Pancreas (tissue), 10 donors: Measurements from ENCODE around the gene PLA2G4B. TPM values are rescaled to one million over a fixed set of nuclear protein-coding genes. Genes with fewer than 3 reads are reported as not detected.

Experiments
- ATAC-seq, 4 donors: fragments of 200-7000 bp; cut with Tn5 transposase; one replicate each; pipeline versions ENCODE4 v1.8.0 to v1.9.1; 2020; ENCODE audit warnings: mild to moderate bottlenecking in 4 of 4, moderate library complexity in 4 of 4
- DNase-seq, 6 donors: peaks; one replicate each; pipeline ENCODE4 v3.0.0-alpha.2; 2020
- FAIRE-seq: peaks from 2 replicates; lab custom pipeline; 2012; peaks lifted over from hg19 to GRCh38; lab: Jason Lieb, UNC
- H3K27ac ChIP-seq, 4 donors: fragments of 200-600 bp; sonication (generic); 1 replicate in 3 of 4; 2 replicates in 1 of 4; pipeline versions ENCODE4 v1.5.0 to v1.8.0; 2020
- H3K27me3 ChIP-seq, 4 donors: fragments of 200-600 bp; one replicate each; pipeline ENCODE4 v1.8.0; 2021
- H3K36me3 ChIP-seq, 3 donors: fragments of 200-600 bp; sonication (generic) in 1 of 3; one replicate each; pipeline versions ENCODE4 v1.5.0 to v1.8.0; 2020 to 2021
- H3K4me1 ChIP-seq, 3 donors: fragments of 200-600 bp; one replicate each; pipeline ENCODE4 v1.8.0; 2021
- H3K4me3 ChIP-seq, 4 donors: fragments of 200-600 bp; sonication (generic) in 2 of 4; one replicate each; pipeline versions ENCODE4 v1.5.0 to v1.8.0; 2020 to 2021
- H3K9me3 ChIP-seq, 4 donors: fragments of 200-600 bp; one replicate each; pipeline ENCODE4 v1.8.0; 2021
- WGBS, 2 donors: extraction: QIAGEN DNeasy Blood & Tissue Kit; methylation state at CpG; one replicate each; pipeline ENCODE4 v1.1.7; 2013; 5-methylcytosine and 5-hydroxymethylcytosine counted together
- intact Hi-C, 3 donors: fragments of 100-400 bp; cut with DNase I; formaldehyde crosslinking; loops; one replicate each; pipeline versions ENCODE4 v1.11.1 to v1.14.2; 2022
- polyA plus RNA-seq, 2 donors: library from polyadenylated mRNA; stranded (reverse); fragments of 200-250 nt; gene quantifications; one replicate each; pipeline ENCODE4 v1.2.3, GENCODE V29; 2013
- total RNA-seq, 6 donors: library from RNA; stranded (reverse); fragmentation: NEBNext Ultra II Directional in 4 of 6; extraction: Animal tissue kit (Norgen Biotek cat#: 25700) in 4 of 6; gene quantifications; one replicate each; pipeline versions ENCODE4 v1.2.1 to v1.2.4, GENCODE V29; 2021 to 2023
- TF ChIP-seq, protein P1 (sequence below), 4 donors: fragments of 200-600 bp; sonication (generic) in 3 of 4; IDR thresholded peaks; one replicate each; pipeline versions ENCODE4 v1.5.0 to v1.8.0; 2021; ENCODE audit warnings: antibody characterized with exemption in 4 of 4
- donor health status: healthy with polysubstance abuse.
- donor health status: DM: no; HTN: no; CAD: no; lungs with moderate emphysema.
- donor health status: DM: no; HTN: no; CAD: no.
- donor health status: control.
- donor health status: control.
- donor health status: Bipolar disorder and iron deficiency.
- donor health status: DM: yes; HTN: yes; CAD: no.
- donor health status: DM: no; HTN: no; CAD: no.
- donor health status: DM: no; HTN: no; CAD: no.
- donor health status: DM: yes; HTN: yes; CAD: no.

Gene PLA2G4B
- total and polyA plus RNA-seq, 8 donors, result 3.5 to 56.8 (median 6.4) TPM

DNA sequence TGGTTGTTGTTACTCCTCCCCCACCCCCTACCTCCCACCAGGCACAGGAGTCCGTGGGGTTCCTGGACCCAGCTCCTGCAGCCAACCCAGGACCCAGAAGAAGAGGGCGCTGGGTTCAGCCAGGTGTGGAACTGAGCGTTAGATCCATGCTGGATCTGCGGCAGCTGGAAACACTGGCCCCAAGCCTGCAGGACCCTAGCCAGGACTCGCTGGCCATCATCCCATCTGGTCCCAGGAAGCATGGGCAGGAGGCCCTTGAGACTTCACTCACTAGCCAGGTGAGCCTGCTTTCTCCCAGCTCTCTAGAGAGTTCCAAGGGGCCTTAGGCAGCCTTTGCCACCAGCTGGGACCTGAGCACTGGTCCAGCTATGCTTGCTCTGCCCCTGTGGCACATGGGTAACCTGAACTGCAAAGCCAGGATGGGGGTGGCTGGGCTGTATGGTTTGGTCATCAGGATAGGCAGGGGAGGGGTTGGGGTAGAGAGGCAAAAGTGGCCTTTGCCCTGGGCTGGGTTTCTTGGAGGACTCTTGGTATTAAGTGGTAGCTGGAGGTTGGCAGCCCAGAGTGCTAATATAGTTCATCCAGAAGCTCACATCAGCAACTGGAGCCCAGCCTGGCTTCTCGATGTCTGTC lies 17.7 kb upstream of the PLA2G4B start:
- FAIRE-seq (no peak), DNase-seq (peak; percentile 71 to 92 (median 84)), ATAC-seq (peak; percentile 89 to 95 (median 92))
- WGBS, 2 donors, result 31 to 46% methylated on average over 6 of the region's 6 CpGs
- Histone ChIP-seq H3K4me3 (no peak overlapping the region), H3K36me3 (peaks cover 0 to 26% (median 0%) of the 10 kb centered on the region in 3 donors), H3K27me3 (no peaks in the 10 kb centered on the region), H3K4me1 (peaks cover 0 to 10% (median 4%) of the 10 kb centered on the region in 3 donors), H3K9me3 (no peaks in the 10 kb centered on the region), H3K27ac (peak overlapping the region in 2 of 4 donors; percentile 19 to 62)
- TF ChIP-seq, protein P1, sequence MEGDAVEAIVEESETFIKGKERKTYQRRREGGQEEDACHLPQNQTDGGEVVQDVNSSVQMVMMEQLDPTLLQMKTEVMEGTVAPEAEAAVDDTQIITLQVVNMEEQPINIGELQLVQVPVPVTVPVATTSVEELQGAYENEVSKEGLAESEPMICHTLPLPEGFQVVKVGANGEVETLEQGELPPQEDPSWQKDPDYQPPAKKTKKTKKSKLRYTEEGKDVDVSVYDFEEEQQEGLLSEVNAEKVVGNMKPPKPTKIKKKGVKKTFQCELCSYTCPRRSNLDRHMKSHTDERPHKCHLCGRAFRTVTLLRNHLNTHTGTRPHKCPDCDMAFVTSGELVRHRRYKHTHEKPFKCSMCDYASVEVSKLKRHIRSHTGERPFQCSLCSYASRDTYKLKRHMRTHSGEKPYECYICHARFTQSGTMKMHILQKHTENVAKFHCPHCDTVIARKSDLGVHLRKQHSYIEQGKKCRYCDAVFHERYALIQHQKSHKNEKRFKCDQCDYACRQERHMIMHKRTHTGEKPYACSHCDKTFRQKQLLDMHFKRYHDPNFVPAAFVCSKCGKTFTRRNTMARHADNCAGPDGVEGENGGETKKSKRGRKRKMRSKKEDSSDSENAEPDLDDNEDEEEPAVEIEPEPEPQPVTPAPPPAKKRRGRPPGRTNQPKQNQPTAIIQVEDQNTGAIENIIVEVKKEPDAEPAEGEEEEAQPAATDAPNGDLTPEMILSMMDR (IDR thresholded peaks at IDR 0.05), result no peak
- intact Hi-C loops, result loop anchor here in 1 of 3 donors (5.0 kb wide), 1 partner anchor 86 kb away; no protein-coding TSS in a partner anchor

DNA sequence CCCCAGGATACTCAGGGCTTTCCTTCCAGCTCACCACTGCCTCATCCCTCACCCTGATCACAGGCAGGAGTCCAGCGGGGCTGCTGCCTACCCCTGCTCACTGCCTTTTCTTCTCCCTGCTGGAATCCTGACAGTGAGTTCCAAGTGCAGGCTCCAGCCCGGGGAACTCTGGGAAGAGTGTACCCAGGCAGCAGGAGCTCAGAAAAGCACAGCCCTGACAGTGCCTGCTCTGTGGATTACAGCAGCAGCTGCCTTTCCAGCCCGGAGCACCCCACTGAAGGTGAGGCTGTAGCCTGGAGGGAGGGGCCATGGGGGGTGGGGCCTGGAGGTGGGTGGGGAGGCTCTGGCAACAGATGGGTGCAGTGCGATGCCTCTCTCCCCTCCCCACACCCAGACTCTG lies 16.8 kb upstream of the PLA2G4B start:
- ATAC-seq (no peak), FAIRE-seq (no peak), DNase-seq (peak in 2 of 6 donors; percentile 10 to 39)
- no peak overlapping the region for H3K27ac ChIP-seq
- peaks cover 0 to 10% (median 4%) of the 10 kb centered on the region in 3 donors for H3K4me1 ChIP-seq
- no peak overlapping the region for H3K4me3 ChIP-seq
- TF ChIP-seq, protein P1 (IDR thresholded peaks at IDR 0.05), result no peak
- no peaks in the 10 kb centered on the region for H3K9me3 ChIP-seq
- no peaks in the 10 kb centered on the region for H3K27me3 ChIP-seq
- peaks cover 0 to 20% (median 0%) of the 10 kb centered on the region in 3 donors for H3K36me3 ChIP-seq
- intact Hi-C loops, result loop anchor here in 1 of 3 donors (5.0 kb wide), 1 partner anchor 85 kb away; no protein-coding TSS in a partner anchor
- 84 to 87% methylated on average over 4 of the region's 4 CpGs for WGBS, 2 donors

DNA sequence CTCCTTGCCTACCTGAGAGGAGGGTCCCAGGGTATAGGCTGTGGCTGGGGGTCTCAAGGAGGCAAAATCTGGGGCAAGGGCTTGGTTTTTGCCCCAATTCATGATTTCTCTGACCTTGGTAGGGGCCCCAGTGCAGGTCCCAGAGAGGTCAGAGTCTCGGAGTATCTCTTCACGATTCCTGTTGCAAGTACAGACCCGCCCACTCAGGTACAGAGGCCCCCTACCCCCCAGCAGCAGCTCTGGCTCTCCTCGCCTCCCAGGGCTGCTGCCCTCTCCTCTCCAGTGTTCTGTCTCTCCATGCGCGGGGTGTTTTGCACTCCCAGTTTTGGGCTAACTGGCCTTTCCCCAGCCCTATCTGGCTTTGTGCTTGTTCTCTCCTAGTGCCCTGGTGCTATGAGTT lies 16.2 kb upstream of the PLA2G4B start:
- FAIRE-seq, result no peak
- peak in 1 of 6 donors; percentile 31 for DNase-seq
- intact Hi-C loops, result loop anchor here in 1 of 3 donors (5.0 kb wide), 1 partner anchor 85 kb away; no protein-coding TSS in a partner anchor
- no peak for ATAC-seq
- Histone ChIP-seq H3K27me3 (no peaks in the 10 kb centered on the region), H3K4me3 (no peak overlapping the region), H3K27ac (no peak overlapping the region), H3K9me3 (no peaks in the 10 kb centered on the region), H3K36me3 (peaks cover 0 to 19% (median 0%) of the 10 kb centered on the region in 3 donors), H3K4me1 (peaks cover 0 to 14% (median 4%) of the 10 kb centered on the region in 3 donors)
- WGBS, 2 donors, result 87 to 94% methylated on average over 6 of the region's 6 CpGs
- TF ChIP-seq, protein P1 (IDR thresholded peaks at IDR 0.05), result no peak

DNA sequence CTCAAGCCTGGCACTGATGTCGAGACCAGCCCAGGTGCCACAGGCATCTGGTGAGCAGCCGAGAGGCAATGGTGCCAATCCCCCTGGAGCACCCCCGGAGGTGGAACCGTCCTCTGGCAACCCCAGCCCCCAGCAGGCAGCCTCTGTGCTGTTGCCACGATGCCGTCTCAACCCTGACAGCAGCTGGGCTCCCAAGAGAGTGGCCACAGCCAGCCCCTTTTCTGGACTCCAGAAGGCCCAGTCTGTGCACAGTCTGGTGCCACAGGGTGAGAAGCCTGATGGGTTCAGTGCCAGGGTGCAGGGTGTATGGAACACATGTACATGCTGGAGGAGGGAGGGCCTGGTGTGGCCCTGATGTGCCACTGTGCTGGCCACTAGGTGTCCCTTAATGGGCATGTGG lies 15.7 kb upstream of the PLA2G4B start:
- WGBS, 2 donors, result 83 to 85% methylated on average over 6 of the region's 6 CpGs
- ATAC-seq (no peak), DNase-seq (peak in 1 of 6 donors; percentile 63), FAIRE-seq (no peak)
- H3K9me3 ChIP-seq, result no peaks in the 10 kb centered on the region
- intact Hi-C loops, result loop anchor here in 1 of 3 donors (5.0 kb wide), 1 partner anchor 84 kb away; no protein-coding TSS in a partner anchor
- no peak overlapping the region for H3K4me3 ChIP-seq
- TF ChIP-seq, protein P1 (IDR thresholded peaks at IDR 0.05), result no peak
- peaks cover 0 to 14% (median 0%) of the 10 kb centered on the region in 3 donors for H3K36me3 ChIP-seq
- H3K27ac ChIP-seq, result no peak overlapping the region
- no peaks in the 10 kb centered on the region for H3K27me3 ChIP-seq
- peaks cover 0 to 15% (median 4%) of the 10 kb centered on the region in 3 donors for H3K4me1 ChIP-seq
